ENCODE results near the gene TBX18. TPM values are rescaled to one million over a fixed set of nuclear protein-coding genes. Genes with fewer than 3 reads are reported as not detected.

TBX18 gene
- total RNA-seq = 10 to 100 TPM; 42.3 to 45.5 TPM
- long read RNA-seq, donor 1, full-length matches to known transcripts = 2 of 9 reads
- long read RNA-seq, donor 1, partial matches to known transcripts = 1 of 9 reads
- long read RNA-seq, donor 1, other reads (novel, unspliced or antisense) = 6 of 9 reads
- long read RNA-seq, donor 2, partial matches to known transcripts = 1 of 23 reads
- long read RNA-seq, donor 2, other reads (novel, unspliced or antisense) = 21 of 23 reads

DNA sequence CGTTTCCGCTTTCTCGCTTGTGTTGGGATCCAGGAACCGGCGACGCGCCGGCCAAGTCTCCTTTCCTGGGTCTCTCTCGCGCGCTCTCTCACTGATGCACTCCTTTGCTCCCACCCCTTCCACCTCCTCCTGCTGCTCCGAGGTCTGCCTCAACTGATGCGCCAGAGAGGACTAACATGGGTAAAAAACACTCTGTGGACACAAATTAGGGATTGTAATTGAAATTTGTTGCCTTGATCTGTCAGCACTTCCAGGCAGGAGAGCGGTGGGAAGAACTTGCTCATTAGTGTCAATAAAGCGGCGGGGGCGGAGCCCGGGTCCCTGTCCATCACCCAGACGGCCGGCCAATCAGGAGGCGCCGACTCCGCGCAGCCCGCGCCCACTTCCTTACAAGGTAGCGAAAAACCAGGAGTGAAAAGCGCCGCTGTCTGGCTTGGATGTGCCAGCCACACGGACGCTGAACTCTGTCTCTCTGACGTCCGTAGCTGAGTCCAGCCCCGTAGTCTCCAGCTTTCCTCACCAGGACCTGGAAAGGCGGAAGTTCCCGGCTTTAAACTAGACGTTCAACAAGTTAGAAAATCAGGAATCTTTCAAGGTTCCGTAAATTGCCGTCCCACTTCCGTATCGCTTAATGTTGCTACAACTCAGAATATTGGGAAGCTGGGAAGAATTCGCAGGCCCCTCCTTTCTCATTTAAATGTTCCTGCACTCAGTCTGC is at the start of gene TBX18:
Gene TBX18 (minus strand): TSS at position 267 of the 718 bp plus-strand sequence. CDS start 417 bp downstream, outside the sequence.
- DNase-seq (ENCODE audit: low spot score) = peak; percentile 98
- intact Hi-C loops (cut with DNase I) = loop anchor here in 1 of 2 donors (10.0 kb wide), 1 partner anchor 340 kb away; no protein-coding TSS in a partner anchor

DNA sequence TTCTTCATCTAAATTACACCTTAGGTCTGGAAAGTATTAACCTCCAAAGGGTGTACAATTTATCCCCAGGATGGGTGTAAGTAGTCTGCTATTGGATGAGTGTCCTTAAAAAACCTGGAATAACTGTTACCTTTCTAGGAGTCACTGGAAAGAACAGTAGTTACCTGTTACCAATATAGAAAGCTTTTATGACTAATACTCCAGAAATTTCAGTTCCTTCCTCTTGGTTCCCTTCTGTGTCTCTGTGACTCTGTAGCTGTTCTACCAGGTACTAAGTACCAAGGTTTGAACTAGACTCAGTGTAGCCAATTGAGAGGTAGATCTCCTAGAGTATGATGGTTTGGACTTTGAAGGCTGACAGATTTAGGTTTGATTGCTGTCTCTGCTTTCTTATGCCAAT is 47.0 kb upstream of the TBX18 start:
- no peak for DNase-seq (ENCODE audit: low spot score)
- intact Hi-C loops (cut with DNase I) = loop anchor here in 1 of 2 donors (5.0 kb wide), 1 partner anchor 411 kb away; no protein-coding TSS in a partner anchor

DNA sequence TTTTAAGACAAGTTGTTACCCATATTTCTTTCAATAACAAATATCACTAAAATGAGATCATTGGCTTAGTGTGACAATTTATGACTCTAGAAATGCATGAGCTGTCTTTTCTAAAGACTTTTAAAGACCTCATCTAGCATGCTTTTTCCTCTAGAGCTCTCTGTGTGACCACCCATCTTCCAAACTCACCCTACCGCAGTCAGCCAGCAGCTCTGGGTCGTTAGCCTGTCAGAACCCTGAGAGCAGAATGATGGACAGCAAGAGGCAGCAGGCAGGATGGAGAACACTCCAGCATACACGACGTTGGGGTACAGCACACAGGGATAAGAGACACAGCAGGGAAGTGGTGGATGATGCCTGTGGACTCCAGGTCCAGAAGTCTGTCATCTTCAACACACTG is 45.1 kb upstream of the TBX18 start:
- peak; percentile 49 for DNase-seq (ENCODE audit: low spot score)
- intact Hi-C loops (cut with DNase I) = no loop called here

DNA sequence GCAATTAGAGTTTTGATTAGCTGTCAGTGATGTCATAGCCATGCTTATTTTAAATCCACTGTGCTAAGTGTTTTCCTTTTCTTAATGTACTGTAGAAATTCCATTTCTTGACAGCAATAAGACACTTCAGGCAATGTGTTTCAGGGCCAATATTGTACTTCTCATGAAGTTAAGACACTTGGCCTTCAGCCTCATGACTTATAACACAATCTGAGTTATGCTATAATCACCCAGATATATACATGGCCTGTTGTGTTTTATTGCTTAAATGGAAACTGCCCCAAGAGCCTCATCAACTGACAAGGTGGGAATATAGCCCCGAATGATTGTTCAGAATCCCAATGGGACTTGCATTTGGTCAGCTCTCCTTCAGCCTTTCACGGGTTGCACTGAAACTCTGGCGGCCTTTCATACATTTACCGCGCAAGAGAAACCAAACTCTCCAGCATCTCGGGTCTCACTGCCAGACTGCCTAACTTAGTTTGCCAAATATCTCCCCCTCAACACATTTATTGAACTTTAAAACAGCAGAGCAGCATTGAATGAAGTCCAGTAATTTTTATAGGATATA is 44.2 kb upstream of the TBX18 start:
- intact Hi-C loops (cut with DNase I) = no loop called here
- DNase-seq (ENCODE audit: low spot score) = no peak

DNA sequence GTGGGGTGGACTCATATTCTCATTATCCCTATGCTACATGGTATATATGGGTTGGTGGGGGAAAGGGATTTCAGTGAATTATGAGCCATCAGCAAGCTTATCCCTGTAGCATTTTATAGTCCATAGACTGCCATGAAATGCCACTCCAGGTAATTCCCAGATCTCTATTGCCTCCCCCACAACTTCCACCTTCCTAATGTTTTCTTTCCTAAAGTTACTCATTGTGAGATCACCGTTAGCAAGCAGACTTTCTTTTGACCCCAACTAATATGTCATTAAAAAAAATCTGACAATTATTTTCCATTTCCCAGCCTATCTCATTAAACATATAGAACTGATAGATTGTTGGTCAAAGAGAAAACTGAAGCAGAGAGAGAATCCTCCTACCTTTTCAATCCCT is 40.7 kb upstream of the TBX18 start:
- no peak for DNase-seq (ENCODE audit: low spot score)
- intact Hi-C loops (cut with DNase I) = no loop called here

DNA sequence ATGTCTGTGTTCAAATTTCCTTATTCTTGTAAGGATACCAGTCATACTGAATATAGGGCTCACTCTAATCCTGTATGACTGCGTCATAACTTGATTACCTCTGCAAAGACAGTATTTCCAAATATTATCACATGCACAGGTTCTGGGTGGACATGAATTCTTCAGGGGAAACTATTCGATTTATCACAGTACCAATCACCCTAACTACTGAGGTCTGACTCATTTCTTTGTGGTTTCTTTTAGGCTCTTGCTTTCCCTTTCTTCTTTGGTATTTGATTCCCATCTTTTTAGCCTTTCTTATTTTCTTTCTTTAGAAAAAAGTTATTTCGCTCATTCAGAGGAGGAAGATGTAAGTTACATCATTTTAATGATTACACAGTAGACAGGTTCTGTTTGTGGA is 40.3 kb upstream of the TBX18 start:
- DNase-seq (ENCODE audit: low spot score) = no peak
- intact Hi-C loops (cut with DNase I) = no loop called here

DNA sequence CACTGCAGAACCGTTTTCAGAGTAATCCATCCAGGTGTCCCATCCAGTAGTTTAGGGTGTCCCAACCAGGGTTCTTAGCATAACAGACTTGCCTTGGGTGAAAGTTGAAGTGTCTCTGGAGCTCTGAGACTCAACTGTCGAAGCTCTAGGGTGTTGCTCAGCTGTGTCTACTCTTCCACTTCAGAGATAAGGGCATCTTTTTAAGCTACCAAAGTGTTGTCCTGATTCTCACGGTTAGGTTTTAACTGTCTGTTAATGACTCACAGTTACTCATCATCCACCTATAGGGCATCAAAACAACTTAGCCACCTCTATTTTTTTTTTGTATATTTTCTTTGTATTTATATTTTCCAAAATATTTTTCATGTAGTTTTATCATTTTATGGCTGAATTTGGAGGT is 36.9 kb upstream of the TBX18 start:
- no peak for DNase-seq (ENCODE audit: low spot score)
- intact Hi-C loops (cut with DNase I) = no loop called here

DNA sequence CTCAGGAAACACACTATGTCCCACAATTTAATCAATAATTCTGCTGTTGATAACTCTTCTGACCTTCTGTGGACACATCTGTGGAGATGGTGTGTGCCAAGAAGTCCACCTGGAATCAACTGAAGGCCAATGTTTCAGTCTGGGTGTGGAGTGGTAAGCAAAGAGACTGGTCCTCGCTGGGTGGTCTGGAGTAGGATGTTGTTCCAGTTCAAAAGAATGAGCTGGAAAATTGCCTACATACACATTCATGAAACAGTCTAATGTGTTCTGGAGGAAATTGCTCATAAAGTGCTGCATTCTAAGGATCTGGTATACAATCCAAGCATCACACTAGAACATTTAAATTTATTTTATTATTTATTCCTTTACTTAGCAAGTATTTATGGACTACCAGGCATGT is 33.9 kb upstream of the TBX18 start:
- intact Hi-C loops (cut with DNase I) = no loop called here
- no peak for DNase-seq (ENCODE audit: low spot score)

DNA sequence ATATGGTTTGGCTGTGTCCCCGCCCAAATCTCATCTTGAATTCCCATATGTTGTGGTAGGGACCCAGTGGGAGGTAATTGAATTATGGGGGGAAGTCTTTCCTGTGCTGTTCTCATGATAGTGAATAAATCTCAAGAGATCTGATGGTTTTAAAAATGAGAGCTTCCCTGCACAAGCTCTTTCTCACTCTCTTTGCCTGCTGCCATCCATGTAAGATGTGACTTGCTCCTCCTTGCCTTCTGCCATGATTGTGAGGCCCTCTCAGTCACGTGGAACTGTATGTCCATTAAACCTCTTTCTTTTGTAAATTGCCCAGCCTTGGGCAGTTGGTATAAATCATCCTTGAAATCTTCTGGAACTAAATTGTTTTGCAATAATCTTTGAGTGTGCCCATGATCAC is 31.9 kb upstream of the TBX18 start:
- intact Hi-C loops (cut with DNase I) = no loop called here
- no peak for DNase-seq (ENCODE audit: low spot score)

DNA sequence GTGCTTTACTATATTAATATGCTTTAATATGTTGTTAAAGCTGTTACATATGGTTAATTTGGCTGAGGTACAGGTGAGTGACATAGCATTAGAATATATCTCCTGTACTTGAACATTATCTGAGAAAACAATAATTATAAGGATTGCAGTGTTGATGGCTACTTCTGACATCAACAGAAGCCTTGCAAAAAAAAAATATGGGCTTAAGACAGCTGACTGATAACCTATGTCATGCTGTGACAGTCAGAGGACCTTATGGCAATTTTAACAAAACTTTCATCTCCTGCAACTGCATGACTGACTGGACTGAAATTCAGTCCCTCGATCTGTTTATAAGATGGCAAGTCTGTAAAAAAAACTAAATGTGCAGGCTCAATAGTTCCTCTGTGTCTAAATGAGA is 27.5 kb upstream of the TBX18 start:
- intact Hi-C loops (cut with DNase I) = no loop called here

DNA sequence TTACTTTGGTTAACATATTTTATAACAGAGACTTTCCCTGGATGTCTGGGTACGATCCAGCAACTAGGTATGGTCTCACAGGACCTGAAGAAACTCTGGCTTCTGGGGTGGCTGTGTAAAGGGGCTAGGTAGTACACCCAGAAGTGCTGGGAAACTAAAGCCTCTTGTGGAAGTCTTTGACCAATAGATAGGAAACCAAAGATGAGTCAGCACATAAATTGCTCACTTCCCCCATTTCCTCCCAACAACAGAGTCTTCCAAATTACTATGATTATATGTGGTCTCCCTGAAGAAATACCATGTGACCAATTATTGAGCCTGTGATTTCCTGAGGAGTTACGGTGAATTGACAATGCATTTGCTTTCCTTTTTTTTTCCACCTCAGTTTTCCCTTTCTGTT is 26.8 kb upstream of the TBX18 start:
- DNase-seq (ENCODE audit: low spot score) = no peak
- intact Hi-C loops (cut with DNase I) = no loop called here

More for the DNA sequence above, 27.5 kb upstream of the TBX18 start:
- DNase-seq (ENCODE audit: low spot score) = no peak

DNA sequence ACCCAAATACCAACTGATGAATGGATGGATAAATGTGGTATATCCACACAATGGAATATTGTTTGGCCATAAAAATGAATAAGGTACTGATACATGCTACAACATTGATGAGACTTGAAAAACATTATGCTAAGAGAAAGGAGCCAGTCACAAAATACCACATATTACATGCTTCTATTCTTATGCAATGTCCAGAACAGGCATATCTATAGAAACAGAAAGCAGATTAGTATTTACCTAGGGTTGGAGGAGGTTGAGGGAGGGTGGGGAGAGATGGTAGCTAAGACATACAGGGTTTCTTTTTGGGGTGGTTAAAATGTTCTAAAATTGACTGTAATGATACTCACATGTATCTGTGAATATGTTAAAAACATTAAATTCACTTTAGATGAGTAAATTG is 24.8 kb upstream of the TBX18 start:
- no peak for DNase-seq (ENCODE audit: low spot score)
- intact Hi-C loops (cut with DNase I) = no loop called here

DNA sequence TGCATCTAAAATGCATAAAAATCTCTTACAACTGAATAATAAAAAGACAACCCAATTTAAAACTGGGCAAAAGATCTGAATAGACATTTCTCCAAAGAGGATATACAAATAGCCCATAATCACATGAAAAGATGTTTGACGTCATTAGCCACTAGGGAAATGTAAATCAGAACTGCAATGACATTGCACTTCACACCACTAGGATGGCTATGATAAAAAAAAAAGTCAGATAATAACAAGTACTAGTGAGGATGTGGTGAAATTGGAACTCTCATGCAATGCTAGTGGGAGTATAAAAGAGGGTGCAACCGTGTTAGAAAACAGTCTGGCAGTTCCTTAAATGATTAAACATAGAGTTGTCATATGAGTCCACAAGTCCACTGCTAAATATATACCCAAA is 24.3 kb upstream of the TBX18 start:
- intact Hi-C loops (cut with DNase I) = no loop called here

DNA sequence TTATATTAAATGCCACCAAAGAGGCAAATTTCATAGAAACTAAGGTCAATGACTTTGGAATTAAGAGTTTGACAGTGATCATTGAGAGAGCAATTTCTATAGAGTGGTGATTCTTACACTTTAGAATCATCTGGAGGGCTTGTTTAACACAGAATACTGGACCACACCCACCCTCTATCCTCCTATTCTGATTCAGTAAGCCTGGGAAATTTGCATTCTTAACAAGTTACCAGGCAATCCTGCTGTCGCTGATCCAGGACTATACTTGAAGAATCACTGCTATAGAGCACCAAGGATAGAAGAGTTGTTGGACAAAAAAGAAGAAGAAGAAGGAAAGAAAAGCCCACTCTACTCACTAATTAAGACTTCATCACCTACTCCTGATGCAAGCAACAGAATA is 21.3 kb upstream of the TBX18 start:
- no peak for DNase-seq (ENCODE audit: low spot score)
- intact Hi-C loops (cut with DNase I) = no loop called here

More for the DNA sequence above, 24.3 kb upstream of the TBX18 start:
- DNase-seq (ENCODE audit: low spot score) = no peak

DNA sequence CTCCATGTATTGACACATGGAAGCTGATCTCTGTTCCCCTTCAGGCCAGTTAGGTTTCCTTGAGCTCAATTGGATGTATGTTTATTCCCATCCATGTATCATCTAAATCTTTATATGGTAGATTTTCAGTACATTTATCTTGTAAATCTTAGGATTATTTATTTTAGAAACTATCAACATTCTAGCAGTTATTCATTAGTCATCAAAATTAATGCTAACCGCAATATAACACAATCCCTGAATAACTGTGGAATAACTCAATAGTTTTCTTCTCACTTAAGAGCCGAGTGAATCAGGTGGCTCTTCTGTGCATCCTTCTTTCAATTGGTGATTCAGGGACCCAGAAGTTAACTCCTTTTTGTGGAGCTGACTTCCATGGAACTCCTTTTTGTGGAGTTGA is 15.5 kb upstream of the TBX18 start:
- intact Hi-C loops (cut with DNase I) = loop anchor here (10.0 kb wide), 4 partner anchors 335 to 545 kb away; no protein-coding TSS in a partner anchor
- DNase-seq (ENCODE audit: low spot score) = no peak

DNA sequence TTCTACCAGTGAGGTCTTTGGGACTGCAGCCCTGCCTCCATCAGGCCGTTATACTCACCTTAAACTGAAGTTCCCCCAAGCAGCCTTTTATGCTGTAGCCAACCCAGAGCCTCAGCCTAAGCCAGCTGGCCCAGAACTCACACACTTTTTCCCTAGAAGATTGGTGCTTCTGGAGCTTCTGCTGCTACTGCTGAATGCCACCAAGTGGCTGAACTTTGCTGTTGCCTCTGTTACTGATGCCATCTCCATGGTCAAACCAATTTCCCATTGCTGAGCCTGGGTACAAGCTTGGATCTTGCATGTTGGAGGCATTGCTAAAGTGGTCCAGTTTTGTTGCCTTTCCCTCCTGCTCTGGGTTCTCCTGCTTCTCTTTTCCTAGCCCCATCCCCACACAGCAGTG is 15.0 kb upstream of the TBX18 start:
- intact Hi-C loops (cut with DNase I) = loop anchor here (10.0 kb wide), 4 partner anchors 335 to 545 kb away; no protein-coding TSS in a partner anchor
- DNase-seq (ENCODE audit: low spot score) = no peak

DNA sequence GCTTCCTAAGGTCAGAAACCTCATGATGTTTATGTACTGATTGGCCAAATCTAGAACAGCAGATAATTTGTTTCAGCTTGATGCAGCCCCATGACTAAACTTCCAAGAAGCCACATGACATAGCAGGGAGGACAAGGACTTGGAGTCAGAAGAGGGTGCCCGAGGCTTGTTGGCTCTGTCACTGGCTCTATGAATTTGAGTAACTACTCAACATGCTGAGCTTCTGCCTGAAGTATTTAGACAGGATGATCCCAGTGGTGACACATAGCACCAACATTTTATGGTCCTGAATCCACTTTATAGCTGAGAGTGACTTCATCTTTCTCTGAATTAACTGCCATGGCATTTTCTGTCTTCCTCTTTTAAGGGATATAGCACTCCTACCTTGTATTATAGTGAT is 13.5 kb upstream of the TBX18 start:
- DNase-seq (ENCODE audit: low spot score) = no peak
- intact Hi-C loops (cut with DNase I) = loop anchor here (10.0 kb wide), 4 partner anchors 337 to 547 kb away; no protein-coding TSS in a partner anchor

DNA sequence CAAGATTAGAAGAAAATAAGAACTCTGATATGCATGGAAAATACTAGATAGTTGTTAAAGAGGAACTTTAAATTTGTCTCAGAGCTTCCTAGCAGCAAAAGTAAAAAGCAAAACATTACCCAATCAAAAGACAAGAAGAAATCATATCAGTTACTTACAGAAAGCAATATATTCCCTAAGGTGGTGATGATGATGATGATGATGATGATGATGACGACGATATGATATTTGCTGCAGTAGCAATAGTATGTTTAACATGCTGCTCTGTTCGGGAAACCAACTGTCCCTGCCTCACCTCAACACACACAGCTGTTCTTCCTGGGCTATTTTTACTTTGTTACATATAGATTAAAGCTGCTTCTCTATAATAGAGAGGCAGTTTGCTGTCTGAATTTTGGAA is 12.0 kb upstream of the TBX18 start:
- intact Hi-C loops (cut with DNase I) = loop anchor here (10.0 kb wide), 4 partner anchors 338 to 548 kb away; no protein-coding TSS in a partner anchor
- DNase-seq (ENCODE audit: low spot score) = no peak

DNA sequence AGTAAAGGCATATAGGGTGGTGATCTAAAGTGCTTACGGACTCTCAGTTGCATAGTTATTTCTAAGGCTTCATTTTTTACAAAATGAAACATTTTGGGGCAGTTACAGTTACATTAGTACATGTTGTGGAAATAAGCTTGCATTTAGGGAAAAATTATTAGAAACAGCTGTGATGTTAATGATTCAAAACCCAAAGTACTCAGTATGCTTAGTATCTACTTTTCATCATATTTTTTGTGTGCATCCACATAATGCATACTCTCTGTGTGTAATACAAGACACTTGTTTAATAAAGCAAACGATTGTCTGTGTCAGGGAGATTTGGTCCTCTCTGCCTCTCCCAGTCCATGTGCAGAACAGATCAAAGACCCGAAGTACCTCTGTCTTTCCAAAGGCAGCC is 11.4 kb upstream of the TBX18 start:
- intact Hi-C loops (cut with DNase I) = loop anchor here (10.0 kb wide), 4 partner anchors 339 to 549 kb away; no protein-coding TSS in a partner anchor
- DNase-seq (ENCODE audit: low spot score) = no peak

DNA sequence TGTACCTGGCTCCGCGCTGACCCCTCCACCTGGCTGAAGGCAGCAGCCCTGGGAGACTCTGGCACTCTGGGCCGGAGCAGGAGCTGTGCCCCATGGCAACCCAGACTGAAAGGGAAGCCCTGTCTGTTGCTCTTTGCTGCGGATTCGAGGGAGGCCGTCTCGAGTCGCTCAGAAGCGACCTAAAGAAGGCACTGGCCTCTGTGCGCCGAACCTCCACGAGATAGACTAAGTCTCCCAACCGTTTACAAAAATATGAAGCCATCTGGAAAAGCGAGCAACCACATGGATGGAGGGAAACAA is 10.5 kb upstream of the TBX18 start:
- intact Hi-C loops (cut with DNase I) = loop anchor here (10.0 kb wide), 4 partner anchors 340 to 550 kb away; no protein-coding TSS in a partner anchor
- no peak for DNase-seq (ENCODE audit: low spot score)
